Astrocyte of the hippocampus (primary cell): Measurements from ENCODE around the gene AK5.
"Not testable (repeated sequence)": the region's sequence is repeated elsewhere in the genome, so short reads cannot be mapped to it uniquely, and the experiment has no call there.

Source experiments
- DNase-seq: peaks from one replicate; pipeline ENCODE4 v3.0.0; 2011; ENCODE audit warnings: low read depth, low spot score

Gene AK5

DNA sequence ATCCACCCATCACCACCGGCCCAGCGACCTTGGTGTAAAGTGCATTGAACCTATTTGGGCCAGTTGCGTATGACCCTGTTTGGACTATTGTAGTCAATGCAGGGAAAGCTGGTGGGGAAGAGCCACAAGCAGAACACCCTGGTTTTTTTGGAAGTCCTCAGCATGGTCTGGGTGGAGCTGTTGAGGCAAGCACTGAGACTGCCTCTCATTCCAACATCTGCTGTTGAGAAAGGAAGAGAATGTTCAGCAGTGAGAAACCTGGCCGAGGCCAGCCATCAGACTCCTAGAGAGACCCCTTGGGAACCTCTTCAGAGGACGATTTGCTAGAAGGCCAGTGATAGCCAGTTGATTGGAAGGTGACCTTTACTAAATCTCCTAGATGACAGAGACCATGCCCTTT is 217.6 kb downstream of the AK5 start:
- no peak for DNase-seq

GRCh38 chr1:77504986-77505385 is 223.2 kb downstream of the AK5 start:
- no peak for DNase-seq

- no peak for DNase-seq
These were observed 225.0 kb downstream of the AK5 start for GRCh38 chr1:77506771-77507170.

- DNase-seq, result no peak
These were observed 227.3 kb downstream of the AK5 start for GRCh38 chr1:77509051-77509492.

GRCh38 chr1:77509898-77510297 is 228.1 kb downstream of the AK5 start:
- DNase-seq, result no peak

DNA sequence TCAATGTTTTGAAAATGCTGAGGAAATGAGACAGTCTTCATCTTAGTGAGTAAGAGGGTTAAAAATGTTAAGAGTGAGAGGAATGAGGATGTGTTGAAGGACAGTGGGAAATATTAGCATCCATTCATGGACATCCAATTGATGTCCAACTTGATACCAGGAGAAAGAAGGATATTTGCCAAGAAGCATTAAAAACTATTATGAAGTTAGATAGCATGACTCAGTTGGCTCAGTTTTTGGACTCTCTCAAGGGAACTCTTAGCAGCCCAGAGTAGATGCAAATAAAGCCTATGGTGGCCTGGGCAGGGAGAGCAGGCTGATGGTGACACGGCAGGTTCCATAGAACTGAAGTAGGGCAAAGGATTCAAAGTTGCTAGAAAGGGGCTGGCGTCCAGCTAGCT is 229.6 kb downstream of the AK5 start:
- DNase-seq, result peak; percentile 32

DNA sequence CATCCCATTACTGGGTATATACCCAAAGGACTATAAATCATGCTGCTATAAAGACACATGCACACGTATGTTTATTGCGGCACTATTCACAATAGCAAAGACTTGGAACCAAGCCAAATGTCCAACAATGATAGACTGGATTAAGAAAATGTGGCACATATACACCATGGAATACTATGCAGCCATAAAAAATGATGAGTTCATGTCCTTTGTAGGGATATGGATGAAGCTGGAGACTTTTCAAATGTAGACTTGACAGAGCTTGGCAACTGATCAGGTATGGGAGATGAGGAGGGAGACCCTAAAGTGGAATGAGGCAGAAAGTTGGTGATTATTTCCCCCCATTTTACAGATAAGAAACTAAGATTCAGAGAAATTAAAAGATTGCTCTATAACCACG is 230.8 kb downstream of the AK5 start:
- DNase-seq, result not testable (repeated sequence)

DNA sequence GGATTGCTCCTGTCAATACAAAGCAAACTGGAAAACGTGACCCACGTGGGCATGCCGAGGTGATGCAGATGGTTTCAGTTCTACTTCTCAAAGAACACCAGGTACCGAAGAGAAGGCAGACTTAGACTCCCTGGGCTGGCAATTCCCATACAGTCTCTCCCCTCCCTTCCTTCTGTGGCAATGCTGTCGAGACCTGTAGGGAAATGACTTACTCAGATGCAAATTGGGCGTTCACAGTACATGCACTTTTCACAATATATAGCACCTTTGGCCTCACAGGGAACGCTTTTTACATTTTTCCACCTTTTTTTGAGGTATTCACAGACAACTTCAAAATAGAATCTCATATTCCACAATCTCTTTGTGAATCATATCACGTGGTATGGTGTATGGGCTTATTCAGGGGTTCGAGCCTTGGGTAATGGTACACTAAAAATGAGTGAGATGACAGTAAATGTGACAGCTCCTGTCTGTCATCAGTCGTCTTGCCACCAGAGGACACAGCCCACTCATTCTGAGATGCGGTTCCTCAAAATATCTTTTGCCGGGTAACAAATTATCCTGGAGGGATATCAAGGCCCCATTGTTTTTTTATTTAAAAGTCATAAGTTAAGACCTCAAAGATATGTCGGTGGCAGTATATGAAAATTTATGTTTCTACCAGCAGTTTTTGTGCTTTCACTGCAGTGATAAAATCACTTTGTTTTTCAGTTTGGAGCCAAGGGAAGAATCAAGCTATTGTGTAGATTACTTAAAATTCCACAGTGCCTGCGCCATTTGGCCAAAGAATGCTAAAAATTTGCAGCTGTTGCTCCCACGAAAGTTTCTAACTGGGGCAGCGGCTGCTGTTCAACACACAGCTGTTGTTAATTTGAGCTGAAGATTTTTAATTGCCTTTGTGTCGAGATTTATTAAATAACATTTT is 232.3 kb downstream of the AK5 start:
- peak; percentile 83 for DNase-seq

- peak; percentile 81 for DNase-seq
These were observed 233.3 kb downstream of the AK5 start for GRCh38 chr1:77514921-77515776.

DNA sequence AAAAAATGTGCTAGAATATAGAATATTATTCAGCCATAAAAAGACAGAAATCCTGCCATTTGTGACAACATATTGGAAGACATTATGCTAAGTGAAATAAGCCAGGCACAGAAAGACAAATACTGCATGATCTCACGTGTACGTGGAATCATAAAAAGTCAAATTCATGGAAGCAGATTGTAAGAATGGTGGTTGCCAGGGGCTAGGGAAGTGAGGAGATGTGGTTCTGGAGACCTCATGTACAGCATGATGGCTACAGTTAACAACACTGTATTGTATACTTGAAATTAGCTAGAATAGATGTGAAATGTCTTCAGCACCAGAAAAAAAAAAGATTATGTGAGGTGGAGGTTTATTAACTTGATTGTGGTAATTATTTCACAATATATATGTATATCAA is 234.3 kb downstream of the AK5 start:
- DNase-seq, result no peak

- no peak for DNase-seq
These were observed 242.2 kb downstream of the AK5 start for GRCh38 chr1:77524038-77524437.

GRCh38 chr1:77531149-77531548 is 249.3 kb downstream of the AK5 start:
- not testable (repeated sequence) for DNase-seq

DNA sequence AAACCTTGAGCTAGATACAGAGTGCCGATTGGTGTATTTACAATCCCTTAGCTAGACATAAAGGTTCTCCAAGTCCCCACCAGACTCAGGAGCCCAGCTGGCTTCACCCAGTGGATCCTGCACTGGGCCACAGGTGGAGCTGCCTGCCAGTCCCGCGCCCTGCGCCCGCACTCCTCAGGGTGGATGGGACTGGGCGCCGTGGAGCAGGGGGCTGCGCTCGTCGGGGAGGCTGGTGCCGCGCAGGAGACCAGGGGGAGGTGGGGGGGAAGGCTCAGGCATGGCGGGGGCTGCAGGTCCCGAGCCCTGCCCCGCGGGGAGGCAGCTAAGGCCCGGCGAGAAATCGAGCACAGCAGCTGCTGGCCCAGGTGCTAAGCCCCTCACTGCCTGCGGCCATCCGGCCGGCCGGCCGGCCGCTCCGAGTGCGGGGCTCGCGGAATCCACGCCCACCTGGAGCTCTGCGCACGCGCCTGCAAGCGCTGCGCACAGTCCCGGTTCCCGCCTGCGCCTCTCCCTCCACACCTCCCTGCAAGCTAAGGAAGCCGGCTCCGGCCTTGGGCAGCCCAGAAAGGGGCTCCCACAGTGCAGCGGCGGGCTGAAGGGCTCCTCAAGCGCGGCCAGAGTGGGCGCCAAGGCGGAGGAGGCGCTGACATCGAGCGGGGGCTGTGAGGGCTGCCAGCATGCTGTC is 249.9 kb downstream of the AK5 start:
- not testable (repeated sequence) for DNase-seq

- no peak for DNase-seq
These were observed 250.8 kb downstream of the AK5 start for GRCh38 chr1:77532641-77533040.

DNA sequence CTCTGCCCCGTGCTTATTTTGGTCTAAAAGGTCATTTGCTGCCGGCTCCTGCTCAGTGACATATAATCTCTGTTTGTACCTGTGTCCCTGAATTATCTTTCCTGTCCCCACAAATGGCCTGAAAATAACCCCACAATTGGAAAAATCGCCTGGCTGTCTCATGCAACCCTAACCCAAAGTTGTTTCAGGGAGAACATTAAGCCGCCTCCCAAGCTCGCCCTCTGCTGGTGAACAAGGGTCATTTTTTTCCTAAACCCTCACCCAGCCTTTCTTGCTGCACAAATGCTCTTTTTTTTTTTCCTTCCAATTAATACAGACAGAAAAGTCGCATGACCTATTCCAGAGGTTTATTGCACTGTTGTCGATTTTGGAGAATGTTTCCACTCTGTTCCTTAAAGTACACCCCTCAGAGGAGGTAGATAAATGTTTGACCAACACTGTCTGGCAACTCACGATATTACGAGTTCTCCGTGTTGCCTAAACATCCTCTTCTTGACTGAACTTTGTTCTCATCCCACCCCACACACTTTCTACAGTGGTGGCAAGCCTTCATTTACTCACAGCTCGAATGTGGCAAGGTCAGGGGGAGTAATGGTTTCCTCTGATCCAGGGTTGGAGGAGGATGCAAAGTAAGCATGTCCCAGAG is 252.0 kb downstream of the AK5 start:
- peak; percentile 82 for DNase-seq

GRCh38 chr1:77534456-77534855 is 252.6 kb downstream of the AK5 start:
- no peak for DNase-seq

- DNase-seq, result peak; percentile 83
These were observed 255.0 kb downstream of the AK5 start for GRCh38 chr1:77536813-77537212.

DNA sequence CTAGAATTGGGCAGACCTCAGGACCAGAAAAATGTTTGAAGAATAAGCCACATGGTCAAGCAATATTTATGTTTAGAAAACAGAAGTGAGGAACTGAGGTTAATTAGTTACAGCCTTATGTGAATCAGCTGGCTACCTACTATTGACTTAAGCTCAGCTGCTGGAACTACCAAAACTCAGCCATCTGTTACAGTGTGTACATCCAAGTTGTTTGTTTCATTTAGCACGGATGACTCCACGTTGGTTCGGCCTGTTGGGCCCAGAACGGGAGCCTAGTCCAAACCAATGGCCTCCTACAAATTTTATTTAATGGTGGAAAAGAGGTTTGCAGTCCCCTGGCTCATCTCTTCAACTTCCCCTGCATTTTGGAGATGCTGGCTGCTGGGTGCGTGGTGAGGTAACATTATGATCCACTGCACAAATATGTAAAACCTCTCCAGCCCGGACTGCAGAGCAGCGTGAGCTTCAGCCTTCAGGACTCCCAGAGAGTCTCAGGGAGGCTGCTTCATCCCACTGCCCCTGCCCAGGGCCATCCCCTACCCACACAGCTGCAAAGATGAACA is 257.2 kb downstream of the AK5 start:
- peak; percentile 83 for DNase-seq

- peak; percentile 81 for DNase-seq
These were observed 257.8 kb downstream of the AK5 start for GRCh38 chr1:77539519-77540142.

DNA sequence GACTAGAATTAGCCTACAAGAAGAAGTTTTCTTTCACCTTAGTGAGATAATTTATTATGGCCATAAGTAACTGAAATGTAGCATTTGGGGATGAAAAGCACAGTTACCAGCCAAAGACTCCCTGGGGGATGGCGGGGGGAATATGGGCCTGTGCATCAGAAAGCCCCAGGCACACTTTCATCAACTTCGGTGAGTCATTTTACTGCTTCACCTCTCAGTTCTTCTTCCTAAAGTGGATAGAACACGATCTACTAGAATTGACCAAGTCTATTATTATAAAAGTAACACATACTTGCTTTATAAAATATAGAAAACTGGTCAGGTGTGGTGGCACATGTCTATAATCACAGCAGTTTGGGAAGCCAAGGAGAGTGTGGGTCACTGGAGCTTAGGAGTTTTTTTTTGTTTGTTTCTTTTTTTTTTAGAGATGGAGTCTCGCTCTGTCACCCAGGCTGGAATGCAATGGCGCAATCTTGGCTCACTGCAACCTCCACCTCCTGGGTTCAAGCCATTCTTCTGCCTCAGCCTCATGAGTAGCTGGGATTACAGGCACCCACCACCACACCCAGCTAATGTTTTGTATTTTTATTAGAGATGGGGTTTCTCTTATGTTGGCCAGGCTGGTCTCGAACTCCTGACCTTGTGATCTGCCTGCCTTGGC is 258.8 kb downstream of the AK5 start:
- peak; percentile 42 for DNase-seq
